Measurements from ENCODE around the gene MRPL3.

The MRPL3 gene

DNA sequence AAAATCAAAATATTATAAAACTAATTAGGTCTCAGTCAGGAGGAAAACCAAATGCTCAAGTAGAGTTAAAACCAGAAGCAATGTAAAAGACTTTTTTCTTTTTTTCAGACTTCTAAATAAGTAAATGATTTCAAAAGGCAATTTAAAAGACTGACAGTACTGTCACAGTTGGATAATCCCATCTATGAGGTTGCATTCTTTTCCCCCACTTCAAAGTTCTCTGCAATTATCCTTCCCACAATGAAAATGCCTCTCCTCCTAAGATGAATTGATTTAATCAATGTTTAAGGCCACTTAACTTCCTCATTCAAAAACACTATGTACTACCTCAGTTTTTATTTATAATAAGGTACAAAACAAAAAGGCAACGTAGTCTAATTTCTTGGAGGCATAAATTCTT lies 8.1 kb downstream of the MRPL3 start:
- TF ChIP-seq, protein P1, sequence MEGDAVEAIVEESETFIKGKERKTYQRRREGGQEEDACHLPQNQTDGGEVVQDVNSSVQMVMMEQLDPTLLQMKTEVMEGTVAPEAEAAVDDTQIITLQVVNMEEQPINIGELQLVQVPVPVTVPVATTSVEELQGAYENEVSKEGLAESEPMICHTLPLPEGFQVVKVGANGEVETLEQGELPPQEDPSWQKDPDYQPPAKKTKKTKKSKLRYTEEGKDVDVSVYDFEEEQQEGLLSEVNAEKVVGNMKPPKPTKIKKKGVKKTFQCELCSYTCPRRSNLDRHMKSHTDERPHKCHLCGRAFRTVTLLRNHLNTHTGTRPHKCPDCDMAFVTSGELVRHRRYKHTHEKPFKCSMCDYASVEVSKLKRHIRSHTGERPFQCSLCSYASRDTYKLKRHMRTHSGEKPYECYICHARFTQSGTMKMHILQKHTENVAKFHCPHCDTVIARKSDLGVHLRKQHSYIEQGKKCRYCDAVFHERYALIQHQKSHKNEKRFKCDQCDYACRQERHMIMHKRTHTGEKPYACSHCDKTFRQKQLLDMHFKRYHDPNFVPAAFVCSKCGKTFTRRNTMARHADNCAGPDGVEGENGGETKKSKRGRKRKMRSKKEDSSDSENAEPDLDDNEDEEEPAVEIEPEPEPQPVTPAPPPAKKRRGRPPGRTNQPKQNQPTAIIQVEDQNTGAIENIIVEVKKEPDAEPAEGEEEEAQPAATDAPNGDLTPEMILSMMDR (IDR thresholded peaks at IDR 0.05), result no peak

DNA sequence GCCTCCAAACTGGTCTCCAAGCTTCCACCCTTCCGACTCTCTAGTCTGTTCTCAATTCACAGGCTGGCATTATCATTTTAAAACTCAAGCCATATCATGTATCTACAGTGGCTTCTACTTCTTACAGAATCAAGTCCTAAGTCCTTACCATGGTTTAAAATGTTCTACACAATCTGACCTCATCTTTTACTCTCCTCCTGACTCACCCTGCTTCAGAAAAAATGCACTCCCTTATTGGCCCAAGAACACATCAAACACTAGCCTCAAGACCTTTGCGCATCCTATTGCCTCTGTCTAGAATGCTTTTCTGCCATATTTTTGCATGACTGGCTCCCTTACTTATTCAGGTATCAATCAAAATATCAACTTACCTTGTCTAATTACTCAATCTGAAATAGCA lies 11.0 kb downstream of the MRPL3 start:
- TF ChIP-seq, protein P1 (IDR thresholded peaks at IDR 0.05), result no peak

DNA sequence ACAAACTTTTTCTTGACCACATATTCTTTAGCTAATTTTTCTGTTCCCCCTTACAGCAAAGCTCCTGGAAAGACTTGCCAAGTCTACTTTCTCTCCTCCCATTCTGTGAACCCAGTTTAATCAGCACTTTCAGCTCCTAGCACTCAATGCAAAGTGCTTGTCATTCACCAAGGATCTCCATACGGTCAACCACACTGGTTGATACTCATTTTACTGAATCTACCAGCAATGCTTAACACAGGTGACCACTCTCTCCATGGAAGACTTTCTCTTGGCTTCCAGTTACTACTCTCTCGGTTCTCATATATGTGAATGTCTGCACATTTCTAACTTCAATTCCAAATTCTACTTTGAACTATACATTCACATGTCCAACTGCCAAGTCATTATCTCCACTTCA lies 11.7 kb downstream of the MRPL3 start:
- TF ChIP-seq, protein P1 (IDR thresholded peaks at IDR 0.05), result no peak

DNA sequence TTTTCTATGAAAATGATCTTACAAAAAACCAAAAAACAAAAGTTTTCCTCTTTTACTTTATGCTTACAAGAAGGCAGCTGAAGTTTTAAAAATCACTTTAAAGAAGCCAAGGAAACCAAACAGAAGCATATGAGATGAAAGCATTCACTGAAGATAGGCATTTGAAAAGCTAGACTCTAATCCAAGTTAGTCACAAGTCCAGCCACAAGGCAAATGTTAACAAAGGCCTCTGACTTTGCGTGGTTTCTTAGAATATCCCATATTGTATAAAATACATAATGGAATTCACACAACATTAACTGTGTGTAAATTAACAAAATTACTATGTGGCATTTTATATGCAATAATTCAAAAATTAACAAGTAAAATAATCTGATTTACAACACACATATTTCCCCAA lies 17.7 kb downstream of the MRPL3 start:
- TF ChIP-seq, protein P1 (IDR thresholded peaks at IDR 0.05), result no peak

DNA sequence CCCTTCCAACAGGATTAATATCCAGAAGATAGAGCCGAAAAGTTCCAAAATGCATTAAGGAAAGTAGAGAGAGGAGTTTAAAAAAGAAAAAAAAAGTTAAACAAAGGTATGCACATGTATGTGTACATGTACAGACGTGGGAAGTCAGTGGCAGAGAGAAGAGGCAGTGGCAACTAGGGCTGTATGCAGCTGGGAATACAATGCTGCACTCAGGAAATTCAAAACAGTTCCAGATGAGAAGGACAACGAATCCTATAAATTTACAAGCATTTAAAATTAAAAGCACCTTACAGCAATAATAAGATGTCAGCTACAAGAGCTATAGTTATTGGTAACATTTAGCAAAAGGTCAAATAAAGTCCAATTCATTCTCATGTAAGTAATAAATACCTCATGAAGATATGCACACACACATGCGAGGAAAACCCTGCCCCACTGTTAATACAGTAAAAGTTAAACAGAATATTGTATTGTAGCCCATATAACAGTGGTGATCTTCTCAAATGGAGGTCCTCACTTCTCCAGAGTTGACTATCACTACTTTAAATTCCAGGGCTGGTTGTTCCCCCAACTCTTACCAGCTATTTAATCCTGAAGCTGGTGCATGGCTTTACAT lies 18.2 kb downstream of the MRPL3 start:
- TF ChIP-seq, protein P1 (IDR thresholded peaks at IDR 0.05), result no peak

DNA sequence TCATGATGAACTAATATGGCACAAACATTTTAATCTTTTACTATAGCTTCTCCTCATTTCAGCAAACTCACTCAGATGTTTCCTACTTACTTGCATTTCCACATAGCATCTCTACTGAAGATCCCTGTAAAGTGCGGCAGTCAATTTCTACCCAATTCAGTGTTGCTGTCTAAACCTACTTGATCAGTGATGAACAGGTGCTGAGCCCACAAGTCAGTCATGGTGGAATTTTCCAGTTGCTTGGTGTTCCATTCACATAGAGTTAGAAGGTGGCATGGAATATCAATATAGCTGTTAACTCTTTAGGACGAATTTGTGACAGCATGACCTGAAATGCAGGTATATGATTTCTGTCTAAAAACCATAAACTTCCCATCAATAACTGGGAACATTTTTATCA lies 22.7 kb downstream of the MRPL3 start:
- TF ChIP-seq, protein P1 (IDR thresholded peaks at IDR 0.05), result no peak

DNA sequence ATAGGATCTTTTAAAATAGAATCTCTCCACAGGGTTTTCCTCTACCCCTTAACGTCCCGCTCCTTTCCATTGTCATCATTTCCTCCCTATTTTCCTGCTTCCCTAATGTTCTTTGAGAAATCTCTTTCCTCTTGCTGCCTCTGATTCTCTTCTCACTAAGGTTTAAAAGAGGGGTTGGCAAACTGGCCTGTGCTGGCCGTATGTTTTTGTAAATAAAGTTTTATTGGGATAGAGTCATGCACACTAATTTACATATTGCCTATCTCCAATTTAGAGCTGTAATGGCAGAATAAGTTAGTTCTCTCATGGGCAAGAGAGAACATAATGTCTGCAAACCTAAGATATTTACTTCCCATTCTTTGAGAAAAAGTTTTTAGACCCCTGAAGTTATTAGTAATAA lies 25.0 kb downstream of the MRPL3 start:
- TF ChIP-seq, protein P1 (IDR thresholded peaks at IDR 0.05), result no peak

DNA sequence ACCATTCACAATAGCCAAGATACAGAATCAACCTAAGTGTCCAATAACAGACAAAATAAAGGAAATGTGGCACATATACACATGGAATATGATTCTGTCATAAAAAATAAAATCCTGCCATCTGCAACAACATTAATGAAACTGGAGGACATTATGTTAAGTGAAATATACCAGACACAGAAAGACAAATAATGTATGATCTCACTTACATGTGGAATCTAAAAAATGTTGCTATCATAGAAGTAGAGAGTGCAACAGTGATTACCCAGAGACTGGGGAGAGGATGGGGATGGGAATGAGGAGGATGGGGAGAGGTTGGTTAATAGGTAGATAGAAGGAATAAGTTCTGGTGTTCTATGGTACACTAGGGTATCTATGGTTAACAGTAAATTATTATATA lies 28.7 kb downstream of the MRPL3 start:
- TF ChIP-seq, protein P1 (IDR thresholded peaks at IDR 0.05), result no peak

All from LNCAP (cell line).